ENCODE data around the gene SNCAIP.

DNA sequence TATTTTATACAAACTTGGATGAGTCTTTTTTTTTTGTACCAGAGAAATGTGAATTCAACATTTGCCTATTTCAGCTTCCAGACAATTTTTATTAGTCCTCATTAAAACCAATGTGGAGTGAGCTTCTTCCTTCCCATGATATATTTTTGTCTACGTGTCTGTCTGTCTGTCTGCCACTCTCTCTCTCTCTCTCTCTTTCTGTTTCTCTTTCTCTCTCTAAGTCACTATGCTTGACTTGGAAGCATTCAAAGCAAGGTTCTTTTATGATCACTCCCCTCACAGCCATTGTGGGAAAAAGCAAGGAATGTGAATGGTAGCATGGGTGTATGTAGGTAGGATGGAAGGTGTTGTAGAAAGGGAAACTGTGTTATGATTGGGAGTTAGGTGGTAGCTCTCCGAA, 80.2 kb downstream of the SNCAIP start:
- TF ChIP-seq POLR2A (IDR thresholded peaks at IDR 0.05): no peak
- TF ChIP-seq, protein P1, sequence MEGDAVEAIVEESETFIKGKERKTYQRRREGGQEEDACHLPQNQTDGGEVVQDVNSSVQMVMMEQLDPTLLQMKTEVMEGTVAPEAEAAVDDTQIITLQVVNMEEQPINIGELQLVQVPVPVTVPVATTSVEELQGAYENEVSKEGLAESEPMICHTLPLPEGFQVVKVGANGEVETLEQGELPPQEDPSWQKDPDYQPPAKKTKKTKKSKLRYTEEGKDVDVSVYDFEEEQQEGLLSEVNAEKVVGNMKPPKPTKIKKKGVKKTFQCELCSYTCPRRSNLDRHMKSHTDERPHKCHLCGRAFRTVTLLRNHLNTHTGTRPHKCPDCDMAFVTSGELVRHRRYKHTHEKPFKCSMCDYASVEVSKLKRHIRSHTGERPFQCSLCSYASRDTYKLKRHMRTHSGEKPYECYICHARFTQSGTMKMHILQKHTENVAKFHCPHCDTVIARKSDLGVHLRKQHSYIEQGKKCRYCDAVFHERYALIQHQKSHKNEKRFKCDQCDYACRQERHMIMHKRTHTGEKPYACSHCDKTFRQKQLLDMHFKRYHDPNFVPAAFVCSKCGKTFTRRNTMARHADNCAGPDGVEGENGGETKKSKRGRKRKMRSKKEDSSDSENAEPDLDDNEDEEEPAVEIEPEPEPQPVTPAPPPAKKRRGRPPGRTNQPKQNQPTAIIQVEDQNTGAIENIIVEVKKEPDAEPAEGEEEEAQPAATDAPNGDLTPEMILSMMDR (IDR thresholded peaks at IDR 0.05): no peak
- TF ChIP-seq POLR2AphosphoS5 (IDR thresholded peaks at IDR 0.05; ENCODE audit: insufficient read depth in 1 of 2, low read depth in 1 of 2): no peak
